GM18907 (cell line): Measurements from ENCODE around the gene CDK11A.
A peak's percentile ranks its signal among the peaks of the same experiment; 100 is the strongest.
"Not testable (repeated sequence)": the region's sequence is repeated elsewhere in the genome, so short reads cannot be mapped to it uniquely, and the experiment has no call there.

Source experiments
- ATAC-seq: cut with Tn5 transposase; IDR thresholded peaks from one replicate; pipeline ENCODE4 v1.9.1; 2021; ENCODE audit warnings: mild to moderate bottlenecking, moderate library complexity; ENCODE audit not compliant: unreplicated experiment

CDK11A gene

GRCh38 chr1:1684031-1684681 lies 40.0 kb downstream of the CDK11A start:
- no peak for ATAC-seq

DNA sequence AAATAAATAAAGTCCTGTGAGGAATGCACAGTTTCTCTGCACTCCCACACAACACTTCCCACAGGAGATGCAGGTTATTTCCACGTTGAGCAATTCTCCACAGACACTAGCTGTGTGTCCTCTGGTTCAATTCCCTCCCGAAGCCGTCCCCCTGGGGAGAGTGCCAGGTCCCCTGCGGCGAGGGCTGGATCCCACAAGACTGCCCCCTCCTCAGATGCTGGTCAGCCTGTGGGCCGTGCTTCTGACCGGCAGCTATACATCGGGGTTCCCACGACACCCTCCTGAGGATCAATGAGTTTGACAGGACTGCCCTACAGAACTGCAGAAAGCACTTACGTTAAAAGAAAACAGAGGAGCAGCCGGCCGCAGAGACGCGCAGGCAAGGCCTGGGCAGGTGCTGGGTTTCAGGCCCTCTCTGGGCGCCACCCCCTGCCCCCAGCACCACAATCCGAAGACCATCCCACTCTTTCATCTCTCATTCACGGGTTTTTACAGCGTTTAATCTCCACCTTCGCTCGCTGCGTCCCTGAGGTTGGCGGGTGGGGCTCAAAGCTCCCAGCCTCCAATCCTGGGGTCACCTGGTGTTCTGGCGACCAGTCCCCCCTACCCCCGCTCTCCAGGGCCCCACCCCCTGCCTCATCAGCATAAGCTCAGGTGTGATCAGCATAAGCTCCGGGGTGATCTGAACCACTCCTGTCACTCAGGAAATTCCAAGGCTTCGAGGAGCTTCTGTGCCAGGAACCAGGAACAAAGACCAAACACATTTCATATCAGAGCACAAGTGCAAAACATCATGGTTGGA lies 40.9 kb downstream of the CDK11A start:
- no peak for ATAC-seq

GRCh38 chr1:1680912-1681273 lies 43.3 kb downstream of the CDK11A start:
- no peak for ATAC-seq

DNA sequence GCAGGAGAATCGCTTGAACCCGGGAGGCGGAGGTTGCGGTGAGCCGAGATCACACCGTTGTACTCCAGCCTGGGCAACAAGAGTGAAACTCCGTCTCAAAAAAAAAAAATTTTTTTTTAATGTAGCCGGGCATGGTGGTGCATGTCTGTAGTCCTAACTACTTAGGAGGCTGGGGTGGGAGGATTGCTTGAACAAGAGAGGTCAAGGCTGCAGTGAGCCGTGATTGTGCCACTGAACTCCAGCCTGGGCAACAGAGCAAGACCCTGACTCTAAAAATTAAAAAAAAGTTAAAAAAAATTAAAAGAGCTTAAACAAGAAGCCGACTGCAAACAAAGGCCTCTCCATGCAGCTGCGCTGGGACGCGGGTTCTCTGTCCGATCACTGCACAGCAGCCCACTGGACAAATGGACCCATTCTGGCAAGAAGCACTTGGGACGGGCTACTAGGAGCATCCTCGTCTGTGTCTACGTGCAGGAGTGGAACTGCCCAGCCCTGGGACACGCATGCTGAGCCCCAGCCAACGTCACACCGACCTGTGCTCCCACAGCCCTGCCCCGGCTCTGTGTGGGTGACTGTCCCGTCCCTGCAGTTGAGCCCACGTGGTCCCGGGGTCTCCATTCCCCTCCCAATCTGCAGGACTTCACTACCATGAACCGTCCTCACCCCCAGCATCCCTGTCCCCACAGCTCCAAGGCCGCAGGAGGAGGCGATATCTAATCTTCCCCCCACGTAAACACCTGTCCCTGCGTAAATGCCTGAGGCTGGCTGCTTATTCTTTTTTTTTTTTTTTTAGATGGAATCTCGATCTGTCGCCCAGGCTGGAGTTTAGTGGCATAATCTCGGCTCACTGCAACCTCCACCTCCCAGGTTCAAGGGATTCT lies 43.9 kb downstream of the CDK11A start:
- ATAC-seq = no peak

- peak; percentile 26 for ATAC-seq
Measured at GRCh38 chr1:1678581-1679380, 45.4 kb downstream of the CDK11A start.

DNA sequence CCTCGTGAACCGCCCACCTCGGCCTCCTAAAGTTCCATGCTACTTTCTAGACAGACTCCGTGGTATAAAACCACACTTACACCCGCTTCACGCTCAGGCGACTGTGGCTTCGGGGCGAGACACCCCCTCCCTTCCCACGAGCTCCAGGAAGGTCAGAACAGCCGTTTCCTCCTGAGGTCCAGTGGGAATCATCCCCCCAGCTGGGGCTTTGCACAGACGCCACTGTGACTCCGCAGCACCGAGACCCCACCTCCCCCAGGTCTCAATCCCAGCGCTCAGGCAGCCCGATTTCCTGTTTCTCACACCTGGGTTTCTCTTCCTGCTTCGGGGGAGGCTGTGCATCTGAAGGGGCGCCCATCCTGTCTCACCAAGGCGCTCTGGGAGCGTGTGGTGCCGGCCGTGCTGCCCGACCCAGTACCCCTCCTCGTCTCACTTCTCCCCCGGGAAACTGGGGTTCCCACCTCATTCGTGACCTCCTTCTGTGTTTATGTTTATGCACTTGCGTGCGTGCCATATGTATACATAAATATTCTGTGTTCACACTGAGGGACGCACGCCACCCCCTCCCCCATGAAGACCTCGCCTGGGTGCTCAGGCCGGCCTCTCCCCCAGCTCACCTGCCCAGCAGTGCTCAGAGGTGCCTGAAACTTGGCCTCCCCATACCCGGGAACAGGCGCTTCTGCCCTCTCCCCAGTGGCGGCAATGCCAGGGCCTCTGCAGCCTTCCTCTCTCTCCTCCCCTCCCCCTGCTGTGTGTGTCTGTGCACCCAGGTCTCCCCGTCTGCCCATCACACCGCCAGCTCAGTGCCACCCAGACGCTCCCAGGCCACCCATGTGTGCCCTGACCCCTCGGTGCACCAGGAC lies 46.2 kb downstream of the CDK11A start:
- peak; percentile 70 for ATAC-seq

GRCh38 chr1:1676087-1676486 lies 48.1 kb downstream of the CDK11A start:
- not testable (repeated sequence) for ATAC-seq

- ATAC-seq = not testable (repeated sequence)
Measured at GRCh38 chr1:1675218-1675617, 48.9 kb downstream of the CDK11A start.

DNA sequence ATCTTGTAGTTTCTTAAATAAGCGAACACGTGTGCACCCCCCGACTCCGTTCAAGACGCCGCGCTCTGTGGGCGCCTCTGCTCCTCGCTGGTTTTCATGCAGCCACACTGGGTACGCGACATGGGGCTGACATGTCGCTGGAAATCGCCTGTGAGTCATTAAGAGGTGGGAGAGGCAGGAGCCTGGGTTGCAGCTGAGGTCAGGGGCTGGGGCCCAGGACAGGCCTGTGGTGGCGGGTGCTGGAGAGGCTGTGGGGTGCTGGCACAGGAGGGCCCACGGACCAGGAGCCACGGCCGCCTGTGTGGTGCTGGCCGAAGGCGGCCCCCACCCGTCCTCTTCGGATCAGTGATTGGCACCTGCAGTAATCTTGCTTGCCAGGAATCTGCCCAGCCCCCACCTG lies 49.4 kb downstream of the CDK11A start:
- ATAC-seq = not testable (repeated sequence)

DNA sequence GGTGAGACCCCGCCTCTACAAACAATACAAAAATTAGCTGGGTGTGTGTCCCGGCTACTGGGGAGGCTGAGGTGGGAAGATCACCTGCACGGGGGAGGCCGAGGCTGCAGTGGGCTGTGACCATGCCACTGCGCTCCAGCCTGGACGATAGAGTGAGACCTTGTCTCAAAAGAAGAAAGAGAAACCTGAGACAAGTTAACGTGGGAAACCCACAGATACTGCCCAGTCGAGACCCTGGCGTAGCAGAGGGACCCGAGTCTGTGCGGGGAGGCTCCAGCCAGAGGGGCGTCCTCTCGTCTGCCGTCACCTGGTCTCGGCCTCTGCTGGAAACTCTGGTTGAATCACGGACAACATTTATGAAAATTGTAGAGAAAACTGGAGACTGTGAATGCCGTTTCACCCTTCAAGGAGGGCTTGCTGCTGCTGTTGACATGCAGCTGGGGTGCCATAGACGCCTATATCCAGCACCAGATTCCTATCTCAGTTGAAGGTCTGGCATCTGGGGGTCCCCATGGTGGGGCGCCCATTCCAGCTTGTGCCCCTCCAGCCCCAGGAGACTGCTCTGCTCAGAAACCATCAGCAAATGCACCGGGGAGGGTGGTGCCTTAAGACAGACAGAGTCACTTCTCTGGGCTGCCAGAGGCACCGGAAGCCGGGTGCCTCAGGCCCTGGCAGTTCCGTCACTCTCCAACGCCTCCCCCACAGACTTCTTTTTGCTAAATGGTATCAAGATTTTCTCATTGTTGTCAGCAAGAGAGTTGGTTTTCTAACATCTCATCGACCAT lies 51.8 kb downstream of the CDK11A start:
- no peak for ATAC-seq

GRCh38 chr1:1671365-1672119 lies 52.6 kb downstream of the CDK11A start:
- no peak for ATAC-seq

DNA sequence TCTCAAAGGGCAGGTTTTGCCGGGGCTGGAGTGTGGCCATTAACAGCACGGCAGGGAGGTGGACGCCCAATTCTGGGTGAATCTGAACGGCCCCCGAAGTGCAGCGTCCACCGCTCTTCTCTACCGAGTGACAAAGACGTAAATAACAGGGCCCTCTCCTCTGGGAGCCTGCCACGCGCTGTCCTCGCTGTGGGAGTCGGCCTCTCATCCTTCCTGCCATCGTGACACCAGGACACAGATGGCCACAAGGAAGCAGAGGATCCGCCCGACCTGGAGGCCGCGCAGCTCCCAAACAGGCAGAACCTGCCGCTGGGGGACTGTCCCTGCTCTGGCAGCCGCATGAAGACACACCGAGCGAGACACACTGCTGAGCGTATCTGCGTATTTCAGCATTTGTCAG lies 53.3 kb downstream of the CDK11A start:
- no peak for ATAC-seq

- ATAC-seq = no peak
Measured at GRCh38 chr1:1669468-1670440, 54.4 kb downstream of the CDK11A start.

DNA sequence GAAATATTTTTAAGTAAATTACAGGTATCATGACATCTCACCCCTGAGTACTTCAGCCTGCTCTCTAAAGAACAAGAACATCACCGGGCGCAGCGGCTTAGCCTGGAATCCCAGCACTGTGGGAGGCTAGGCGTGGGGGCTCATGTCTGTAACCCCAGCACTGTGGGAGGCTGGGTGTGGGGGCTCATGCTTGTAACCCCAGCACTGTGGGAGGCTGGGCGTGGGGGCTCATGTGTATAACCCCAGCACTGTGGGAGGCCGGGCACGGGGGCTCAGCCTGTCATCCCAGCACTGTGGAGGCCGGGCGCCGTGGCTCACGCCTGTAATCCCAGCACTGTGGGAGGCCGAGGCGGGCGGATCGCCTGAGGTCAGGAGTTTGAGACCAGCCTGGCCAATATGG lies 57.6 kb downstream of the CDK11A start:
- no peak for ATAC-seq

DNA sequence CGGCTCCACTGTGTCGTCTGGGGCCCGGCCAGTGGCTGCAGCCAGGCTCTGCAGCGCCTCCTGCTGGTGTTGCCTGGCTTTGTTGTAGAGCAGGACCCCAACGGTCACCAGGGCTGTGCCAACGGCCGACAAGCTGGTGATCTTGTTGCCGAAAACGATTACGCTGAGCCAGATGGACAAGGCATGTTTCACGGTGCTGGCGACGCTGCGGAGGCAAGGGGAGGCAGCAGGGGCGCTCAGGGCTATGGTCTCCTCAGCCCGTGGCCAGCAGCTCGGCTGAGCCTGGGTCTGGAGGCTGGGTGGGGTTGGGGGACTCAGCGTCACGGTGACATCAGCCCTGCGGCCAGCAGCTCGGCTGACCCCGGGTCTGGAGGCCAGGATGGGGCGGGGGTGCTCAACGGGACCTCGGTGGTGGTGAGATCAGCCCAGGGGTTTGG lies 58.3 kb downstream of the CDK11A start:
- ATAC-seq = no peak

- ATAC-seq = no peak
Measured at GRCh38 chr1:1664941-1665814, 59.0 kb downstream of the CDK11A start.
